C4-2B (cell line): ENCODE measurements around the gene IRF2BP1.

Experiments
- H3K27ac ChIP-seq: fragments of 450-650 bp; 2 replicates; pipeline ENCODE4 v1.5.1; 2017
- CTCF ChIP-seq: fragments of 450-650 bp; conservative IDR thresholded peaks from 2 replicates; pipeline ENCODE4 v1.5.1; 2017; ENCODE audit warnings: mild to moderate bottlenecking
- ZFX ChIP-seq: fragments of 450-650 bp; IDR thresholded peaks from 2 replicates; pipeline ENCODE4 v1.6.1; 2017

IRF2BP1 gene

DNA sequence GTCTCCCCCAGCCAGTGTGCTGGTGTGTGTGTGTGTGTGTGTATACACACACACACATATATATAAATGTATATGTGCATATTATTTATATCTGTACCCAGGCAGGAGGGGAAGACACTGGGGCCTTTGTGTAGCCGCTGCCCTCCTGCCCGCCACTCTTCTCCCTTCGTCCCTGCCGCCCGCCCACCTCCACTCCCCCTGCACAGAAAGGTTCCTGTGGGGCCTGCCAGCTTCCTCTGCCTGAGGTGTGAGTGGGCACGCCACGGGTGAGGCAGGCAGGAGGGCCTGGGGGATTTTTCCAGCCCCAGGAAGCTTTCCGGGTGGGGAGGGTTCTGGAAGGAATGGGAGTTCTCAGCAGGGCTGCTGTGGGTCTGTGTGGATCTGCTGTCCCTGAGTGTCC, 6.9 kb downstream of the IRF2BP1 start:
- no peak for TF ChIP-seq ZFX
- H3K27ac ChIP-seq = no peak overlapping the region

- H3K27ac ChIP-seq = no peak overlapping the region
- TF ChIP-seq ZFX = no peak
- TF ChIP-seq CTCF = no peak
These were observed 7.7 kb downstream of the IRF2BP1 start for GRCh38 chr19:45878043-45878794.

- no peak overlapping the region for H3K27ac ChIP-seq
- no peak for TF ChIP-seq CTCF
- TF ChIP-seq ZFX = no peak
These were observed 9.3 kb downstream of the IRF2BP1 start for GRCh38 chr19:45876411-45877197.

- TF ChIP-seq ZFX (no peak), CTCF (no peak)
- no peak overlapping the region for H3K27ac ChIP-seq
These were observed 9.9 kb downstream of the IRF2BP1 start for GRCh38 chr19:45876161-45876410.

DNA sequence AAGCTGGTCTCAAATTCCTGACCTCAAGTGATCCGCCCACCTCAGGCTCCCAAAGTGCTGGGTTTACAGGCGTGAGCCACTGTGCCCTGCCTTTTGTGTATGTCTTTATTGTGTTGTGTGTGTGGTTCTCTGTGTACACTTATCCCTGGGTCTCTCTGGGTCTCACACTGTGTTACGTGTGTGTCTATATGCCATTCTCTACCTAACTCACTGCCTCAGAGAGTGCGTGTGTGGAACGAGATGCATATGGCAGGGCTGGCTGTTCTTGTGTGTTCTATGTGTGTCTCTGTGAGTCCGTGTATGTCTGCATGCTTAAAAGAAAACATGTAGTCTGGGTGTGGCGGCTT, 11.3 kb downstream of the IRF2BP1 start:
- H3K27ac ChIP-seq = no peak overlapping the region
- TF ChIP-seq CTCF = no peak

DNA sequence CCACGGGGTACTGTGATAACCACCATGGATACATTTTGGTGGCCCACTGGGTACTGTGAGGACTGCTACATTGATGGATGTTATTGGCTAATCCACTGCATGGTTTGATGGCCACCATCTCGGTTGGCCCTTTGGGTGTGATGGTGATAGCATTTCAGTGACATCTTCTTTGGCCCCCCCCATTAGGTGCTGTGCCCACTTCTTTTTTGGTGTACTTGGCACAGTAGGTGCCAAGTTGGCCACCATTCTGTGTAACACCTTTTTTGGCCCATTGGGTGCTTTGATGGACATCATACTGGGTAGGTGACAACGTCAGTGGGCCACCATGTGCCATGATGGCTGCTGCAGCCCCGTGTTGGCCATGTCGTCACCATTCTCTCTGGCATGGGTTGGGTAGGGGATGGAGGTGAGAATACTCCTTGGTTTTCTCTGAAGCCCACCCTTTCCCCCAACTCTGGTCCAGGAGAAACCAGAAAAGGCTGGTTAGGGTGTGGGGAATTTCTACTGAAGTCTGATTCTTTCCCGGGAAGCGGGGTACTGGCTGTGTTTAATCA, 12.6 kb downstream of the IRF2BP1 start:
- TF ChIP-seq CTCF (no peak), ZFX (no peak)
- no peak overlapping the region for H3K27ac ChIP-seq

- TF ChIP-seq CTCF (no peak), ZFX (no peak)
- H3K27ac ChIP-seq = no peak overlapping the region
These were observed 13.6 kb downstream of the IRF2BP1 start for GRCh38 chr19:45872095-45872919.
